WTC11 (cell line): Measurements from ENCODE around the gene PDE4B. TPM values are rescaled to one million over a fixed set of nuclear protein-coding genes. Genes with fewer than 3 reads are reported as not detected.

ENCODE experiments used
- ATAC-seq: fragments of 200-7000 bp; cut with Tn5 transposase; 2 replicates; pipeline ENCODE4 v1.10.0; 2021; ENCODE audit warnings: mild to moderate bottlenecking, moderate library complexity
- CTCF ChIA-PET: fragments of 300-600 bp; sonication (Branson Sonifier 250); formaldehyde crosslinking; loops from one replicate; lab custom pipeline; 2021; ENCODE audit warnings: antibody characterized with exemption; lab: Charles Lee
- POLR2A ChIA-PET: fragments of 350-600 bp; sonication (Branson Sonifier 250); formaldehyde crosslinking; loops from one replicate; lab custom pipeline; 2021; ENCODE audit warnings: antibody characterized with exemption; lab: Charles Lee
- DNase-seq: peaks from one replicate; pipeline ENCODE4 v3.0.0; 2021; ENCODE audit warnings: low spot score
- H3K27ac Mint-ChIP-seq: 2 replicates; pipeline ENCODE4 v1.8.0; 2021; ENCODE audit warnings: mixed read lengths
- H3K27me3 Mint-ChIP-seq: 2 replicates; pipeline ENCODE4 v1.8.0; 2021; ENCODE audit warnings: low read depth, mild to moderate bottlenecking, moderate library complexity, mixed read lengths
- H3K36me3 Mint-ChIP-seq: 2 replicates; pipeline ENCODE4 v1.8.0; 2021; ENCODE audit warnings: mixed read lengths
- H3K4me1 Mint-ChIP-seq: 2 replicates; pipeline ENCODE4 v1.8.0; 2022; ENCODE audit warnings: mixed read lengths
- H3K4me3 Mint-ChIP-seq: 2 replicates; pipeline ENCODE4 v1.8.0; 2021; ENCODE audit warnings: mild to moderate bottlenecking, moderate library complexity, mixed read lengths
- H3K9me3 Mint-ChIP-seq: 2 replicates; pipeline ENCODE4 v1.8.0; 2021; ENCODE audit warnings: mixed read lengths
- CBFB ChIP-seq: sonication (generic); formaldehyde crosslinking; IDR thresholded peaks from 2 replicates; pipeline ENCODE4 v1.8.1; 2022; ENCODE audit warnings: mild to moderate bottlenecking, low read depth, missing genetic modification reagents
- CREB1 ChIP-seq: sonication (generic); formaldehyde crosslinking; IDR thresholded peaks from 2 replicates; pipeline ENCODE4 v1.8.0; 2023; ENCODE audit warnings: mild to moderate bottlenecking, missing genetic modification reagents
- EMX1 ChIP-seq: fragments of 250-450 bp; sonication (Bioruptor Pico); IDR thresholded peaks from 2 replicates; pipeline ENCODE4 v1.8.0; 2021; ENCODE audit warnings: mild to moderate bottlenecking
- ESRRA ChIP-seq: sonication (generic); formaldehyde crosslinking; IDR thresholded peaks from 2 replicates; pipeline ENCODE4 v1.8.1; 2022; ENCODE audit warnings: mild to moderate bottlenecking, missing genetic modification reagents, borderline replicate concordance
- FOXJ3 ChIP-seq: sonication (generic); formaldehyde crosslinking; IDR thresholded peaks from 2 replicates; pipeline ENCODE4 v1.9.0; 2021; ENCODE audit warnings: missing genetic modification reagents, mild to moderate bottlenecking, borderline replicate concordance
- GABPB1 ChIP-seq: sonication (generic); formaldehyde crosslinking; IDR thresholded peaks from 2 replicates; pipeline ENCODE4 v1.8.1; 2023; ENCODE audit warnings: mild to moderate bottlenecking, missing genetic modification reagents
- GRHL2 ChIP-seq: fragments of 250-450 bp; sonication (Bioruptor Pico); IDR thresholded peaks from 2 replicates; pipeline ENCODE4 v1.8.0; 2022; ENCODE audit warnings: mild to moderate bottlenecking, moderate library complexity; ENCODE audit not compliant: insufficient replicate concordance, severe bottlenecking
- NR2C2 ChIP-seq: sonication (generic); formaldehyde crosslinking; IDR thresholded peaks from 2 replicates; pipeline ENCODE4 v1.8.0; 2022; ENCODE audit warnings: mild to moderate bottlenecking, missing genetic modification reagents
- OVOL2 ChIP-seq: fragments of 250-450 bp; sonication (Bioruptor Pico); IDR thresholded peaks from 2 replicates; pipeline ENCODE4 v1.9.0; 2021; ENCODE audit warnings: mild to moderate bottlenecking, borderline replicate concordance
- PRDM15 ChIP-seq: sonication (generic); formaldehyde crosslinking; IDR thresholded peaks from 2 replicates; pipeline ENCODE4 v1.8.0; 2022; ENCODE audit warnings: missing genetic modification reagents
- PREB ChIP-seq: sonication (generic); formaldehyde crosslinking; IDR thresholded peaks from 2 replicates; pipeline ENCODE4 v1.8.1; 2022; ENCODE audit warnings: mild to moderate bottlenecking, missing genetic modification reagents, moderate library complexity, borderline replicate concordance
- PRRX2 ChIP-seq: fragments of 250-450 bp; sonication (Bioruptor Pico); IDR thresholded peaks from 2 replicates; pipeline ENCODE4 v1.8.0; 2021; ENCODE audit warnings: mild to moderate bottlenecking
- TEAD4 ChIP-seq: sonication (generic); formaldehyde crosslinking; IDR thresholded peaks from 2 replicates; pipeline ENCODE4 v1.8.0; 2022; ENCODE audit warnings: mild to moderate bottlenecking, missing genetic modification reagents
- ZBTB21 ChIP-seq: sonication (generic); formaldehyde crosslinking; IDR thresholded peaks from 2 replicates; pipeline ENCODE4 v1.8.1; 2023; ENCODE audit warnings: mild to moderate bottlenecking, missing genetic modification reagents, borderline replicate concordance
- ZNF263 ChIP-seq: sonication (generic); formaldehyde crosslinking; IDR thresholded peaks from 2 replicates; pipeline ENCODE4 v1.8.1; 2022; ENCODE audit warnings: low read depth, mild to moderate bottlenecking, moderate library complexity, missing genetic modification reagents
- total RNA-seq: library from RNA; stranded (reverse); gene quantifications from 3 replicates; pipeline ENCODE4 v1.2.3, GENCODE V29; 2021
- TF ChIP-seq, protein P1 (sequence below): sonication (generic); formaldehyde crosslinking; IDR thresholded peaks from 2 replicates; pipeline ENCODE4 v1.8.0; 2022; ENCODE audit warnings: mild to moderate bottlenecking, missing genetic modification reagents
- TF ChIP-seq, protein P2 (sequence below): sonication (generic); formaldehyde crosslinking; IDR thresholded peaks from 2 replicates; pipeline ENCODE4 v1.8.0; 2023; ENCODE audit warnings: mild to moderate bottlenecking, missing genetic modification reagents
- TF ChIP-seq, protein P3 (sequence below): sonication (generic); formaldehyde crosslinking; IDR thresholded peaks from 2 replicates; pipeline ENCODE4 v1.8.0; 2023; ENCODE audit warnings: missing genetic modification reagents, mild to moderate bottlenecking, borderline replicate concordance
- TF ChIP-seq, protein P4 (sequence below): fragments of 250-450 bp; sonication (Bioruptor Pico); IDR thresholded peaks from 2 replicates; pipeline ENCODE4 v1.9.0; 2021; ENCODE audit warnings: moderate library complexity, mild to moderate bottlenecking, inconsistent platforms, borderline replicate concordance

Gene PDE4B
- total RNA-seq, 1 experiment from 2014 or later = 8.0 TPM

- no peaks in the 10 kb centered on the region for H3K9me3 Mint-ChIP-seq
- H3K4me3 Mint-ChIP-seq = no peak overlapping the region
- ChIA-PET POLR2A (no interaction called here), CTCF (no interaction called here)
- no peaks in the 10 kb centered on the region for H3K4me1 Mint-ChIP-seq
- H3K27me3 Mint-ChIP-seq = no peaks in the 10 kb centered on the region
- ATAC-seq (no peak), DNase-seq (no peak)
- no peaks in the 10 kb centered on the region for H3K36me3 Mint-ChIP-seq
- TF ChIP-seq CREB1 = no peak
- no peak for TF ChIP-seq TEAD4
- no peak for TF ChIP-seq CBFB (CRISPR knock-in tag)
- no peak for TF ChIP-seq ZBTB21 (CRISPR knock-in tag)
- no peak overlapping the region for H3K27ac Mint-ChIP-seq
These were observed 156.5 kb downstream of the PDE4B start for GRCh38 chr1:65949230-65949626.

GRCh38 chr1:65949933-65950332 lies 157.2 kb downstream of the PDE4B start:
- H3K4me3 Mint-ChIP-seq = no peak overlapping the region
- DNase-seq (no peak), ATAC-seq (no peak)
- H3K27ac Mint-ChIP-seq = no peak overlapping the region
- H3K4me1 Mint-ChIP-seq = no peaks in the 10 kb centered on the region
- no peaks in the 10 kb centered on the region for H3K36me3 Mint-ChIP-seq
- no peaks in the 10 kb centered on the region for H3K9me3 Mint-ChIP-seq
- no peaks in the 10 kb centered on the region for H3K27me3 Mint-ChIP-seq
- POLR2A ChIA-PET = no interaction called here
- CTCF ChIA-PET = no interaction called here
- TF ChIP-seq PREB (CRISPR knock-in tag) (no peak), EMX1 (CRISPR knock-in tag) (no peak), PRRX2 (no peak), FOXJ3 (no peak), GABPB1 (CRISPR knock-in tag) (no peak), GRHL2 (CRISPR knock-in tag) (no peak), CBFB (CRISPR knock-in tag) (no peak), ESRRA (CRISPR knock-in tag) (no peak), ZNF263 (no peak), PRDM15 (CRISPR knock-in tag) (no peak), OVOL2 (no peak), NR2C2 (CRISPR knock-in tag) (no peak)
- TF ChIP-seq, protein P1, sequence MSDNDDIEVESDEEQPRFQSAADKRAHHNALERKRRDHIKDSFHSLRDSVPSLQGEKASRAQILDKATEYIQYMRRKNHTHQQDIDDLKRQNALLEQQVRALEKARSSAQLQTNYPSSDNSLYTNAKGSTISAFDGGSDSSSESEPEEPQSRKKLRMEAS (CRISPR knock-in tag) = no peak
- TF ChIP-seq, protein P2, sequence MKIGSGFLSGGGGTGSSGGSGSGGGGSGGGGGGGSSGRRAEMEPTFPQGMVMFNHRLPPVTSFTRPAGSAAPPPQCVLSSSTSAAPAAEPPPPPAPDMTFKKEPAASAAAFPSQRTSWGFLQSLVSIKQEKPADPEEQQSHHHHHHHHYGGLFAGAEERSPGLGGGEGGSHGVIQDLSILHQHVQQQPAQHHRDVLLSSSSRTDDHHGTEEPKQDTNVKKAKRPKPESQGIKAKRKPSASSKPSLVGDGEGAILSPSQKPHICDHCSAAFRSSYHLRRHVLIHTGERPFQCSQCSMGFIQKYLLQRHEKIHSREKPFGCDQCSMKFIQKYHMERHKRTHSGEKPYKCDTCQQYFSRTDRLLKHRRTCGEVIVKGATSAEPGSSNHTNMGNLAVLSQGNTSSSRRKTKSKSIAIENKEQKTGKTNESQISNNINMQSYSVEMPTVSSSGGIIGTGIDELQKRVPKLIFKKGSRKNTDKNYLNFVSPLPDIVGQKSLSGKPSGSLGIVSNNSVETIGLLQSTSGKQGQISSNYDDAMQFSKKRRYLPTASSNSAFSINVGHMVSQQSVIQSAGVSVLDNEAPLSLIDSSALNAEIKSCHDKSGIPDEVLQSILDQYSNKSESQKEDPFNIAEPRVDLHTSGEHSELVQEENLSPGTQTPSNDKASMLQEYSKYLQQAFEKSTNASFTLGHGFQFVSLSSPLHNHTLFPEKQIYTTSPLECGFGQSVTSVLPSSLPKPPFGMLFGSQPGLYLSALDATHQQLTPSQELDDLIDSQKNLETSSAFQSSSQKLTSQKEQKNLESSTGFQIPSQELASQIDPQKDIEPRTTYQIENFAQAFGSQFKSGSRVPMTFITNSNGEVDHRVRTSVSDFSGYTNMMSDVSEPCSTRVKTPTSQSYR (CRISPR knock-in tag) = no peak
- TF ChIP-seq, protein P3, sequence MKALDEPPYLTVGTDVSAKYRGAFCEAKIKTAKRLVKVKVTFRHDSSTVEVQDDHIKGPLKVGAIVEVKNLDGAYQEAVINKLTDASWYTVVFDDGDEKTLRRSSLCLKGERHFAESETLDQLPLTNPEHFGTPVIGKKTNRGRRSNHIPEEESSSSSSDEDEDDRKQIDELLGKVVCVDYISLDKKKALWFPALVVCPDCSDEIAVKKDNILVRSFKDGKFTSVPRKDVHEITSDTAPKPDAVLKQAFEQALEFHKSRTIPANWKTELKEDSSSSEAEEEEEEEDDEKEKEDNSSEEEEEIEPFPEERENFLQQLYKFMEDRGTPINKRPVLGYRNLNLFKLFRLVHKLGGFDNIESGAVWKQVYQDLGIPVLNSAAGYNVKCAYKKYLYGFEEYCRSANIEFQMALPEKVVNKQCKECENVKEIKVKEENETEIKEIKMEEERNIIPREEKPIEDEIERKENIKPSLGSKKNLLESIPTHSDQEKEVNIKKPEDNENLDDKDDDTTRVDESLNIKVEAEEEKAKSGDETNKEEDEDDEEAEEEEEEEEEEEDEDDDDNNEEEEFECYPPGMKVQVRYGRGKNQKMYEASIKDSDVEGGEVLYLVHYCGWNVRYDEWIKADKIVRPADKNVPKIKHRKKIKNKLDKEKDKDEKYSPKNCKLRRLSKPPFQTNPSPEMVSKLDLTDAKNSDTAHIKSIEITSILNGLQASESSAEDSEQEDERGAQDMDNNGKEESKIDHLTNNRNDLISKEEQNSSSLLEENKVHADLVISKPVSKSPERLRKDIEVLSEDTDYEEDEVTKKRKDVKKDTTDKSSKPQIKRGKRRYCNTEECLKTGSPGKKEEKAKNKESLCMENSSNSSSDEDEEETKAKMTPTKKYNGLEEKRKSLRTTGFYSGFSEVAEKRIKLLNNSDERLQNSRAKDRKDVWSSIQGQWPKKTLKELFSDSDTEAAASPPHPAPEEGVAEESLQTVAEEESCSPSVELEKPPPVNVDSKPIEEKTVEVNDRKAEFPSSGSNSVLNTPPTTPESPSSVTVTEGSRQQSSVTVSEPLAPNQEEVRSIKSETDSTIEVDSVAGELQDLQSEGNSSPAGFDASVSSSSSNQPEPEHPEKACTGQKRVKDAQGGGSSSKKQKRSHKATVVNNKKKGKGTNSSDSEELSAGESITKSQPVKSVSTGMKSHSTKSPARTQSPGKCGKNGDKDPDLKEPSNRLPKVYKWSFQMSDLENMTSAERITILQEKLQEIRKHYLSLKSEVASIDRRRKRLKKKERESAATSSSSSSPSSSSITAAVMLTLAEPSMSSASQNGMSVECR (CRISPR knock-in tag) = no peak
- TF ChIP-seq, protein P4, sequence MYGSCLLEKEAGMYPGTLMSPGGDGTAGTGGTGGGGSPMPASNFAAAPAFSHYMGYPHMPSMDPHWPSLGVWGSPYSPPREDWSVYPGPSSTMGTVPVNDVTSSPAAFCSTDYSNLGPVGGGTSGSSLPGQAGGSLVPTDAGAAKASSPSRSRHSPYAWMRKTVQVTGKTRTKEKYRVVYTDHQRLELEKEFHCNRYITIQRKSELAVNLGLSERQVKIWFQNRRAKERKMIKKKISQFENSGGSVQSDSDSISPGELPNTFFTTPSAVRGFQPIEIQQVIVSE (CRISPR knock-in tag) = no peak
